Activated B cell treated with CpG ODN at 0.5 μM for 24 hours (primary cell): ENCODE results near the gene PHOX2B. TPM values are rescaled to one million over a fixed set of nuclear protein-coding genes. Genes with fewer than 3 reads are reported as not detected.

Source experiments
- ATAC-seq: fragments of 200-7000 bp; cut with Tn5 transposase; one replicate; pipeline ENCODE4 v1.10.0; 2021; ENCODE audit warnings: low read depth, mild to moderate bottlenecking, moderate library complexity
- CTCF ChIA-PET: fragments of 350-600 bp; sonication (Branson Sonifier 250); formaldehyde crosslinking; loops from one replicate; lab custom pipeline; 2021; ENCODE audit warnings: antibody characterized with exemption; lab: Charles Lee
- POLR2A ChIA-PET: fragments of 350-600 bp; sonication (Branson Sonifier 250); formaldehyde crosslinking; loops from one replicate; lab custom pipeline; 2021; ENCODE audit warnings: antibody characterized with exemption; lab: Charles Lee
- DNase-seq: peaks from one replicate; pipeline ENCODE4 v3.0.0; 2022
- H3K27ac Mint-ChIP-seq: one replicate; pipeline ENCODE4 v1.8.0; 2020; ENCODE audit warnings: mixed read lengths
- H3K27me3 Mint-ChIP-seq: one replicate; pipeline ENCODE4 v1.8.0; 2021; ENCODE audit warnings: mixed read lengths
- H3K36me3 Mint-ChIP-seq: one replicate; pipeline ENCODE4 v1.8.0; 2021; ENCODE audit warnings: low read depth, mixed read lengths
- H3K4me1 Mint-ChIP-seq: one replicate; pipeline ENCODE4 v1.8.0; 2021; ENCODE audit warnings: mixed read lengths
- H3K4me3 Mint-ChIP-seq: one replicate; pipeline ENCODE4 v1.8.0; 2020; ENCODE audit warnings: mild to moderate bottlenecking, mixed read lengths
- H3K9me3 Mint-ChIP-seq: one replicate; pipeline ENCODE4 v1.8.0; 2020; ENCODE audit warnings: mixed read lengths
- intact Hi-C: fragments of 100-400 bp; cut with micrococcal nuclease; formaldehyde crosslinking; loops from one replicate; pipeline ENCODE4 v1.15.1; 2024
- total RNA-seq: library from RNA; stranded (reverse); gene quantifications from 2 replicates; pipeline ENCODE4 v1.2.3, GENCODE V29; 2022
- TF ChIP-seq, protein P1 (sequence below): fragments of 200-600 bp; IDR thresholded peaks from one replicate; pipeline ENCODE4 v1.8.0; 2022; ENCODE audit warnings: antibody characterized with exemption, mild to moderate bottlenecking

PHOX2B gene
- total RNA-seq, 1 donor from 2014 or later, result not detected

DNA sequence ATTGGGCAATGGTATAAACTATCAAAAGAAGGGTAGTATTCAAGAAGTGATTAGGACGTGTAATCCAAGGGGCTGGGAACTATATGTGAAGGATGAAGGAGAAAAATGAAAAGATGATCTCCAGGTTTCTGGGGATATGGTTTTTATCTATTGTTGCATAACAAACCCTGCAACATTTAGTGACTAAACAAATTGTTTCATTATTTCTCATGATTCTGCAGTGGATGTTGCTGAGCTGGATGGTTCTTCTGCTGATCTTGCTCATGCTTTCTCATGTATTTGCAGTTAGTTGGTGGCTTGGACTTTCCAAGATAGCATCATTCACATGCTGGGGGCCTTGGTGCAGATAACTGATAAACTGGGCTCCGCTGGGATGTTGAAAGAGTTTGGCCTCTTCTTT lies 29.1 kb downstream of the PHOX2B start:
- ChIA-PET CTCF (no interaction called here), POLR2A (no interaction called here)
- ATAC-seq (no peak), DNase-seq (no peak)
- intact Hi-C loops, result no loop called here
- no peaks in the 10 kb centered on the region for H3K36me3 Mint-ChIP-seq
- no peak overlapping the region for H3K27ac Mint-ChIP-seq
- no peaks in the 10 kb centered on the region for H3K9me3 Mint-ChIP-seq
- peaks cover 6% of the 10 kb centered on the region for H3K27me3 Mint-ChIP-seq
- TF ChIP-seq, protein P1, sequence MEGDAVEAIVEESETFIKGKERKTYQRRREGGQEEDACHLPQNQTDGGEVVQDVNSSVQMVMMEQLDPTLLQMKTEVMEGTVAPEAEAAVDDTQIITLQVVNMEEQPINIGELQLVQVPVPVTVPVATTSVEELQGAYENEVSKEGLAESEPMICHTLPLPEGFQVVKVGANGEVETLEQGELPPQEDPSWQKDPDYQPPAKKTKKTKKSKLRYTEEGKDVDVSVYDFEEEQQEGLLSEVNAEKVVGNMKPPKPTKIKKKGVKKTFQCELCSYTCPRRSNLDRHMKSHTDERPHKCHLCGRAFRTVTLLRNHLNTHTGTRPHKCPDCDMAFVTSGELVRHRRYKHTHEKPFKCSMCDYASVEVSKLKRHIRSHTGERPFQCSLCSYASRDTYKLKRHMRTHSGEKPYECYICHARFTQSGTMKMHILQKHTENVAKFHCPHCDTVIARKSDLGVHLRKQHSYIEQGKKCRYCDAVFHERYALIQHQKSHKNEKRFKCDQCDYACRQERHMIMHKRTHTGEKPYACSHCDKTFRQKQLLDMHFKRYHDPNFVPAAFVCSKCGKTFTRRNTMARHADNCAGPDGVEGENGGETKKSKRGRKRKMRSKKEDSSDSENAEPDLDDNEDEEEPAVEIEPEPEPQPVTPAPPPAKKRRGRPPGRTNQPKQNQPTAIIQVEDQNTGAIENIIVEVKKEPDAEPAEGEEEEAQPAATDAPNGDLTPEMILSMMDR, result no peak
- no peaks in the 10 kb centered on the region for H3K4me1 Mint-ChIP-seq
- H3K4me3 Mint-ChIP-seq, result no peak overlapping the region

DNA sequence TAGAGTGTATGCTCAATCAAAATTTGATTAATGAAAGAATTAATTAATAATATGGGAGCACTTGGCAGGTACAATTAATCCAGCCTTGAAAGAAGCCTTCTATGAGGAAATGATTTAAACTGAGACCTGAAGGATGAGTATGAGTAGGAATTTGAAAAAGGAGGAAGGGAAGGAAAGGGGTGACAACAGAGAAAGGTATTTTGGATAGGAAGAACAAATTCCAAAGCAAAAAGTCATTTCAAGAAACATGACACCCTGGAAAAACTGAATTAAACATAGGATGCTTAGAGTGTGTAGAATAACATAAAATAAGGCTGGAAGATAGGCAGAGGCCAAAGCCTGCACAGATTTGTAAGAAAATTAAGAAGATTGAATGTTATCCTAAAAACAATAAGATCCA lies 29.6 kb downstream of the PHOX2B start:
- H3K36me3 Mint-ChIP-seq, result no peaks in the 10 kb centered on the region
- intact Hi-C loops, result no loop called here
- ChIA-PET CTCF (no interaction called here), POLR2A (no interaction called here)
- H3K27ac Mint-ChIP-seq, result no peak overlapping the region
- no peak for DNase-seq
- H3K4me3 Mint-ChIP-seq, result no peak overlapping the region
- no peak for ATAC-seq
- TF ChIP-seq, protein P1, result no peak
- no peaks in the 10 kb centered on the region for H3K4me1 Mint-ChIP-seq
- H3K9me3 Mint-ChIP-seq, result no peaks in the 10 kb centered on the region
- H3K27me3 Mint-ChIP-seq, result peaks cover 6% of the 10 kb centered on the region

DNA sequence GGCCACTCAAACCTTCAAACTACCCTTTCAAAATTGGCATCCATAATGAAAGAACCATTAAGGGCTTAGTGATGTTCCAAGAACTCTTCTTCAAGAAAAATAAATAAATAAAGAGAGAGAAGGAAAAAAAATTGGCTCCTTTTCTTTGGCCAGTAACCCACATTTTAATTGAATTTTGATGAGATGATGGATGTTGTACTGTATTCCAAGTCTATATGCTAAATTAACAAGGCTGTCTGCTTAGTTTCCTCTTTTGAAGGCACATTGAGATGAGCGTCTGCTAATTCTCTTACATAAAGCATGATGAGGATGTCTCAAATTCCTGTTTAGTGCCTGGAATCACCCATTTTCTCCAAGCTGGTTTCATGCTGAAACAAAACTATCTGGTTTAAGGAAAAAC lies 33.4 kb downstream of the PHOX2B start:
- intact Hi-C loops, result no loop called here
- Mint-ChIP-seq H3K27me3 (peaks cover 5% of the 10 kb centered on the region), H3K9me3 (no peaks in the 10 kb centered on the region), H3K4me3 (no peak overlapping the region), H3K27ac (no peak overlapping the region), H3K36me3 (no peaks in the 10 kb centered on the region), H3K4me1 (no peaks in the 10 kb centered on the region)
- TF ChIP-seq, protein P1, result no peak
- no peak for ATAC-seq
- ChIA-PET CTCF (no interaction called here), POLR2A (no interaction called here)
- no peak for DNase-seq

DNA sequence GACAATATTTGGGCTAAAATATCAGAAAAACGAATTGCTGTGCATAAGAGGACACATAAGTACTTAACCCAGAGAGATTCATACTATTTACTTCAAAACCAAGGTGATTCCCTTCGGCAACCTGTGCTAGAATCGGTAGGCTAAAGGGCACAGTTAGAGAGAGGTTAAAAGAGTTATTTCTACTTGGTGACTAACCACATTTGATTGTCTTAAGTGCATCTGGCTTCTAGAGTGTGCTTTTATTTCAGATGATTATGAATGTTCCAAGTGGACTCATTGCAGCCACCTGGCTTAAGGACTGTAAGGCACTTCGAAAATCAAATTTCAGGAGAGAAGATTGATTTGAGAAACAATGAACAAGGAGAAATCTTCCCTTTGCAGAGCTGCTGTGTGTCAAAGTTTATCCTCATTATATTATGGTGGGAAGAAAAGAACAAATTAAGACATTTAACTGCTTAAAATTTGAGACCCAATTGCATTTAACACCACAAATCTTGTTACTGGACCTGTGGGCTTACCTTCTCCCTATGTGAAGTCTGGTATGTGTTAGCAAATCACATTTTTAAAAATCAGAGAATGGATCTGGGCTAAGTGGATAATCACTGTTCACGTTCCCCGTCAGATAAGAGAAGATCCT lies 34.0 kb downstream of the PHOX2B start:
- no peak overlapping the region for H3K4me3 Mint-ChIP-seq
- intact Hi-C loops, result no loop called here
- H3K9me3 Mint-ChIP-seq, result no peaks in the 10 kb centered on the region
- no peak overlapping the region for H3K27ac Mint-ChIP-seq
- ChIA-PET CTCF (no interaction called here), POLR2A (no interaction called here)
- no peaks in the 10 kb centered on the region for H3K36me3 Mint-ChIP-seq
- DNase-seq, result no peak
- H3K27me3 Mint-ChIP-seq, result no peaks in the 10 kb centered on the region
- TF ChIP-seq, protein P1, result no peak
- H3K4me1 Mint-ChIP-seq, result no peaks in the 10 kb centered on the region
- ATAC-seq, result no peak

DNA sequence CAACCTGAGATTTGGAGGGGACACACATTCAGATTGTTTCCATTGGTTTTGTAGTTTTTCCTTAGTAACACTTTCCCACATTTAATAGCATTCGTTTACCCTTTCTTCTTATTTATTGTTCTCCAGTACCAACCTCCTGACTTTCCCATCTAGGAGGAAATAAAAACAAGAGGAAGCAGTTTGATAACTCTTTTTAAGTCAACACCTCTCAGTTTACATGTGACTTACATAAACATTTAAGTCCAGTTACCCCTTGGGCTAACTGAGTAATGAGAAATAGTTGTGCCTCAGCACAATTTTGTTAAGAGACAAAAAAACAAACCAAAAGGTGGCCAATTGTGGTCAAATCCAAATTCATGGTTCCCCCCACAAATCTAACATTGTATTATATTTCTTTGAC lies 34.8 kb downstream of the PHOX2B start:
- CTCF ChIA-PET, result no interaction called here
- Mint-ChIP-seq H3K9me3 (no peaks in the 10 kb centered on the region), H3K27ac (no peak overlapping the region), H3K27me3 (no peaks in the 10 kb centered on the region), H3K4me3 (no peak overlapping the region), H3K4me1 (no peaks in the 10 kb centered on the region), H3K36me3 (no peaks in the 10 kb centered on the region)
- TF ChIP-seq, protein P1, result no peak
- ATAC-seq (no peak), DNase-seq (no peak)
- intact Hi-C loops, result no loop called here
- POLR2A ChIA-PET, result no interaction called here
